Neutrophil (primary cell): Measurements from ENCODE around the gene GAB1.

Source experiments
- H3K27ac ChIP-seq: fragments of 200-600 bp; sonication (generic); 2 replicates; pipeline ENCODE4 v1.5.1; 2016; ENCODE audit warnings: mild to moderate bottlenecking, moderate library complexity
- H3K27me3 ChIP-seq: fragments of 200-600 bp; sonication (generic); 2 replicates; pipeline ENCODE4 v1.6.0; 2016; ENCODE audit warnings: mild to moderate bottlenecking
- H3K36me3 ChIP-seq: fragments of 200-600 bp; sonication (generic); 2 replicates; pipeline ENCODE4 v1.5.1; 2017
- H3K4me1 ChIP-seq, 2 experiments: fragments of 200-600 bp in 1 of 2; sonication (generic) in 1 of 2; 1 replicate in 1 of 2; 2 replicates in 1 of 2; pipeline versions ENCODE4 v1.5.1 to v1.6.1; 2013 to 2016; ENCODE audit warnings: low read depth in 1 of 2, low read length in 1 of 2, mild to moderate bottlenecking in 1 of 2, moderate library complexity in 1 of 2; ENCODE audit not compliant: control insufficient read depth in 1 of 2, insufficient read depth in 1 of 2
- H3K4me3 ChIP-seq, 2 experiments: fragments of 200-600 bp in 1 of 2; sonication (generic) in 1 of 2; 1 replicate in 1 of 2; 2 replicates in 1 of 2; pipeline ENCODE4 v1.5.1; 2013 to 2016; ENCODE audit warnings: low read depth in 1 of 2, low read length in 1 of 2, mild to moderate bottlenecking in 1 of 2, moderate library complexity in 1 of 2
- H3K9me3 ChIP-seq: fragments of 200-600 bp; sonication (generic); 2 replicates; pipeline ENCODE4 v1.5.1; 2016
- TF ChIP-seq, protein P1 (sequence below): fragments of 200-600 bp; sonication (generic); IDR thresholded peaks from 2 replicates; pipeline ENCODE4 v1.5.1; 2016; ENCODE audit warnings: antibody characterized with exemption

Gene GAB1

GRCh38 chr4:143514497-143514896 lies 177.8 kb downstream of the GAB1 start:
- Histone ChIP-seq H3K9me3 (no peaks in the 10 kb centered on the region), H3K4me1 (peaks cover 20 to 25% of the 10 kb centered on the region in 2 experiments), H3K27ac (peak overlapping the region; percentile 90), H3K4me3 (peak overlapping the region; percentile 89 to 91), H3K36me3 (peaks cover 18% of the 10 kb centered on the region), H3K27me3 (peaks cover 7% of the 10 kb centered on the region)
- TF ChIP-seq, protein P1, sequence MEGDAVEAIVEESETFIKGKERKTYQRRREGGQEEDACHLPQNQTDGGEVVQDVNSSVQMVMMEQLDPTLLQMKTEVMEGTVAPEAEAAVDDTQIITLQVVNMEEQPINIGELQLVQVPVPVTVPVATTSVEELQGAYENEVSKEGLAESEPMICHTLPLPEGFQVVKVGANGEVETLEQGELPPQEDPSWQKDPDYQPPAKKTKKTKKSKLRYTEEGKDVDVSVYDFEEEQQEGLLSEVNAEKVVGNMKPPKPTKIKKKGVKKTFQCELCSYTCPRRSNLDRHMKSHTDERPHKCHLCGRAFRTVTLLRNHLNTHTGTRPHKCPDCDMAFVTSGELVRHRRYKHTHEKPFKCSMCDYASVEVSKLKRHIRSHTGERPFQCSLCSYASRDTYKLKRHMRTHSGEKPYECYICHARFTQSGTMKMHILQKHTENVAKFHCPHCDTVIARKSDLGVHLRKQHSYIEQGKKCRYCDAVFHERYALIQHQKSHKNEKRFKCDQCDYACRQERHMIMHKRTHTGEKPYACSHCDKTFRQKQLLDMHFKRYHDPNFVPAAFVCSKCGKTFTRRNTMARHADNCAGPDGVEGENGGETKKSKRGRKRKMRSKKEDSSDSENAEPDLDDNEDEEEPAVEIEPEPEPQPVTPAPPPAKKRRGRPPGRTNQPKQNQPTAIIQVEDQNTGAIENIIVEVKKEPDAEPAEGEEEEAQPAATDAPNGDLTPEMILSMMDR, result no peak

DNA sequence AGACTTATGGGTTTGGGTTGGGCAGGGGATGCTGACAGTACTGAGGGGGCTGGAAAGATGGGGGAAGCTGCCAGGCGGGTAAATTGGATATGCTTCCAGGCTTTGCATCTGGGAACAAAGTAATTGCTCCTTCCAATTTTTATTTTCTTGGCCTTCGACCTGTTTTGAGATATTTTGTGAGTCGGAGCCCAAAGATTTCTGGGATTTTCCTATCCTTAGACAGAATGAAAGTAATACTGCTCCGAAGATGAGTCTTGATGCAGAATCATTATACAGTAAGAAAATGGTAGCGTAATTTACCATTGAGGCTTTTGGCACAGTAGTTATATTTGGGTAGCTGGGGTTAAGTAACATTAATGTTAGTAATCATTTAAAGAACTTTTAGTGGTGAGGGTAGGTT lies 178.2 kb downstream of the GAB1 start:
- H3K27me3 ChIP-seq, result peaks cover 5% of the 10 kb centered on the region
- no peaks in the 10 kb centered on the region for H3K9me3 ChIP-seq
- peak overlapping the region; percentile 90 for H3K27ac ChIP-seq
- peaks cover 18% of the 10 kb centered on the region for H3K36me3 ChIP-seq
- H3K4me1 ChIP-seq, result peaks cover 20 to 25% of the 10 kb centered on the region in 2 experiments
- TF ChIP-seq, protein P1, result no peak
- H3K4me3 ChIP-seq, result peak overlapping the region; percentile 89 to 91

DNA sequence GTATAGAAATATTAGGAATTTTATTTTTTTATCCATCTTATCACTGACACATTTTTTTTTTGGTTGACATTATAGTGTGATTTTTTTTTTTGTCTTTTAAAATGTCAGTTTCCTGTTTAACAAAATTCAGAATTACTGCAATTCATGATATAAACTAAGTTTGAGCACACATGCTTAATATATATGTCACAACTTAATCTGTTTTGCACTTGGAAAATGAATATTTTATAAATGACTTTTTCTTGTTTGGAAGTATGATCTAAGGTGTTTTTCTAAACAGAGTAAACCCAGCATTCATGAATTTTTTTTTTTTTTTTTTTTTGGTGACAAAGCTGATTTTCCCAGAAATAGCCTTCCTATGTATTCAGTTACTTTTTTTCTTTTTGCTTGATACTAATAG lies 179.2 kb downstream of the GAB1 start:
- H3K36me3 ChIP-seq, result peaks cover 22% of the 10 kb centered on the region
- H3K4me3 ChIP-seq, result no peak overlapping the region
- peaks cover 22 to 25% of the 10 kb centered on the region in 2 experiments for H3K4me1 ChIP-seq
- TF ChIP-seq, protein P1, result no peak
- H3K9me3 ChIP-seq, result no peaks in the 10 kb centered on the region
- no peak overlapping the region for H3K27ac ChIP-seq
- H3K27me3 ChIP-seq, result no peaks in the 10 kb centered on the region

DNA sequence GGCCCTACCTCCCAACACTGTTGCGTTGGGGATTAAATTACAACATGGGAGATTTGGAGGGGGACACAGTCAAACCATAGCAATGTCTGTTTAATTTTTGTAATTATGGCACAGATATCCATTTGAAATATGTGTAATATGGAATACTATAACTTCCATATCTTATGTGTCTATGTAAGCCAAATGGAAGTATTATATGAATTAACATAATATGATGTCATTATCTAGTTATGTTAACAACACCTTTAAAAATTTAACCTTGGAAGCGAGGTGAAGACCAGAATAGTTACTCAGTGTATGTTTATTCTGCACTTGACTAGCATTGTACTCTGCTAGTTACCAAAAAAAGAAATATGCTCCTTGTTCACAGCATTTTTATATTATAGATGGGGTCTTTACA lies 181.1 kb downstream of the GAB1 start:
- peaks cover 23 to 25% of the 10 kb centered on the region in 2 experiments for H3K4me1 ChIP-seq
- no peak overlapping the region for H3K27ac ChIP-seq
- peaks cover 32% of the 10 kb centered on the region for H3K36me3 ChIP-seq
- H3K9me3 ChIP-seq, result no peaks in the 10 kb centered on the region
- TF ChIP-seq, protein P1, result no peak
- no peaks in the 10 kb centered on the region for H3K27me3 ChIP-seq
- no peak overlapping the region for H3K4me3 ChIP-seq
